GM23338 (cell line): ENCODE results near the gene STPG4. TPM values are rescaled to one million over a fixed set of nuclear protein-coding genes. Genes with fewer than 3 reads are reported as not detected.

ENCODE experiments used
- ATAC-seq: fragments of 200-7000 bp; cut with Tn5 transposase; 3 replicates; pipeline ENCODE4 v1.9.1; 2020
- DNase-seq: peaks from one replicate; pipeline ENCODE4 v3.0.0-alpha.2; 2015; ENCODE audit warnings: low spot score
- H2AFZ ChIP-seq: fragments of 200-600 bp; sonication (generic); 2 replicates; pipeline ENCODE4 v1.8.0; 2016; ENCODE audit warnings: antibody characterized with exemption, mild to moderate bottlenecking, moderate library complexity
- H3F3A ChIP-seq: fragments of 200-600 bp; sonication (generic); replicated peaks from 2 replicates; pipeline ENCODE4 v1.8.0; 2017; ENCODE audit warnings: antibody characterized with exemption, mixed run types, low read depth
- H3K27ac ChIP-seq: fragments of 200-600 bp; sonication (generic); 2 replicates; pipeline ENCODE4 v1.6.1; 2016; ENCODE audit warnings: low read depth
- H3K27me3 ChIP-seq: fragments of 200-600 bp; sonication (generic); 2 replicates; pipeline ENCODE4 v1.8.0; 2016; ENCODE audit warnings: mild to moderate bottlenecking, mixed run types, moderate library complexity; ENCODE audit not compliant: insufficient read depth
- H3K36me3 ChIP-seq: fragments of 200-600 bp; sonication (generic); 2 replicates; pipeline ENCODE4 v1.8.0; 2016; ENCODE audit warnings: mild to moderate bottlenecking; ENCODE audit not compliant: insufficient read depth
- H3K4me1 ChIP-seq: fragments of 200-600 bp; sonication (generic); 2 replicates; pipeline ENCODE4 v1.8.0; 2016; ENCODE audit warnings: mild to moderate bottlenecking, moderate library complexity; ENCODE audit not compliant: insufficient read depth
- H3K4me2 ChIP-seq: fragments of 200-600 bp; sonication (generic); 2 replicates; pipeline ENCODE4 v1.7.1; 2017; ENCODE audit warnings: mixed run types
- H3K4me3 ChIP-seq: fragments of 200-600 bp; sonication (generic); 2 replicates; pipeline ENCODE4 v1.6.1; 2016; ENCODE audit warnings: mixed run types
- H3K79me2 ChIP-seq: fragments of 200-600 bp; sonication (generic); replicated peaks from 2 replicates; pipeline ENCODE4 v1.8.0; 2017; ENCODE audit warnings: mild to moderate bottlenecking; ENCODE audit not compliant: insufficient read depth
- H3K9me2 ChIP-seq: fragments of 200-600 bp; sonication (generic); 2 replicates; pipeline ENCODE4 v1.8.0; 2017; ENCODE audit not compliant: insufficient read depth
- H4K20me1 ChIP-seq: fragments of 200-600 bp; sonication (generic); replicated peaks from 2 replicates; pipeline ENCODE4 v1.8.0; 2017; ENCODE audit warnings: mild to moderate bottlenecking; ENCODE audit not compliant: insufficient read depth
- H3K27ac Mint-ChIP-seq: 2 replicates; pipeline ENCODE4 v1.8.0; 2020; ENCODE audit warnings: inconsistent platforms, mild to moderate bottlenecking, moderate library complexity, mixed read lengths
- H3K27me3 Mint-ChIP-seq: 3 replicates; pipeline ENCODE4 v1.8.0; 2022; ENCODE audit warnings: low read depth, mild to moderate bottlenecking, moderate library complexity, mixed read lengths, inconsistent platforms; ENCODE audit not compliant: insufficient read depth, poor library complexity
- H3K36me3 Mint-ChIP-seq: 3 replicates; pipeline ENCODE4 v1.8.0; 2021; ENCODE audit warnings: low read depth, mild to moderate bottlenecking, inconsistent platforms, moderate library complexity, mixed read lengths
- H3K4me1 Mint-ChIP-seq: 3 replicates; pipeline ENCODE4 v1.8.0; 2020; ENCODE audit warnings: mild to moderate bottlenecking, inconsistent platforms, mixed read lengths
- H3K4me3 Mint-ChIP-seq: 3 replicates; pipeline ENCODE4 v1.8.0; 2021; ENCODE audit warnings: moderate library complexity, mild to moderate bottlenecking, inconsistent platforms, mixed read lengths
- H3K9me3 Mint-ChIP-seq: 3 replicates; pipeline ENCODE4 v1.8.0; 2020; ENCODE audit warnings: moderate library complexity, mild to moderate bottlenecking, inconsistent platforms, mixed read lengths
- CREB1 ChIP-seq: fragments of 250-450 bp; sonication (Bioruptor Pico); IDR thresholded peaks from 2 replicates; pipeline ENCODE4 v1.5.0; 2020; ENCODE audit warnings: low read depth, mild to moderate bottlenecking, moderate library complexity
- ETS1 ChIP-seq: IDR thresholded peaks from 2 replicates; pipeline ENCODE4 v1.6.1; 2016; ENCODE audit warnings: antibody characterized with exemption
- EZH2 ChIP-seq: fragments of 200-600 bp; sonication (generic); IDR thresholded peaks from one replicate; pipeline ENCODE4 v1.8.0; 2017; ENCODE audit warnings: antibody characterized with exemption, mild to moderate bottlenecking, low read depth; ENCODE audit not compliant: unreplicated experiment
- EZH2phosphoT487 ChIP-seq: fragments of 200-600 bp; sonication (generic); IDR thresholded peaks from one replicate; pipeline ENCODE4 v1.8.1; 2018; ENCODE audit warnings: antibody characterized with exemption; ENCODE audit not compliant: unreplicated experiment
- JUNB ChIP-seq: IDR thresholded peaks from one replicate; pipeline ENCODE4 v1.6.1; 2016; ENCODE audit warnings: antibody characterized with exemption; ENCODE audit not compliant: unreplicated experiment
- NANOG ChIP-seq: IDR thresholded peaks from 2 replicates; pipeline ENCODE4 v1.6.1; 2016; ENCODE audit warnings: antibody characterized with exemption, borderline replicate concordance
- POLR2AphosphoS5 ChIP-seq: IDR thresholded peaks from 2 replicates; pipeline ENCODE4 v1.6.1; 2016; ENCODE audit warnings: antibody characterized with exemption, low read depth
- REST ChIP-seq: IDR thresholded peaks from one replicate; pipeline ENCODE4 v1.6.1; 2018; ENCODE audit warnings: antibody characterized with exemption; ENCODE audit not compliant: unreplicated experiment
- STAT1 ChIP-seq: IDR thresholded peaks from one replicate; pipeline ENCODE4 v1.6.1; 2016; ENCODE audit warnings: antibody characterized with exemption; ENCODE audit not compliant: unreplicated experiment
- ZNF114 ChIP-seq: fragments of 250-450 bp; sonication (Bioruptor Pico); IDR thresholded peaks from 2 replicates; pipeline ENCODE4 v1.5.0; 2020; ENCODE audit warnings: mild to moderate bottlenecking, moderate library complexity
- ZNF331 ChIP-seq: fragments of 250-450 bp; sonication (Bioruptor Pico); IDR thresholded peaks from 2 replicates; pipeline ENCODE4 v1.5.0; 2020; ENCODE audit warnings: low read depth, mild to moderate bottlenecking, moderate library complexity
- polyA plus RNA-seq: library from polyadenylated mRNA; unstranded; fragments of >200 nt; fragmentation: Nextera tagmentation; extraction: Ambion mirVana; gene quantifications from 2 replicates; pipeline ENCODE4 v1.2.1, GENCODE V29; 2016
- total RNA-seq: library from RNA; depleted of rRNA; stranded (reverse); fragments of >200 nt; shearing (Covaris generic); gene quantifications from 2 replicates; pipeline ENCODE4 v1.2.3, GENCODE V29; 2014
- TF ChIP-seq, protein P1 (sequence below): fragments of 250-450 bp; sonication (Bioruptor Pico); IDR thresholded peaks from 2 replicates; pipeline ENCODE4 v1.5.0; 2020; ENCODE audit warnings: mild to moderate bottlenecking, moderate library complexity
- TF ChIP-seq, protein P2 (sequence below), 2 experiments: fragments of 200-600 bp in 1 of 2; sonication (generic) in 1 of 2; conservative IDR thresholded peaks; 2 replicates each; pipeline versions ENCODE4 v1.5.1 to v1.6.1; 2016 to 2017; ENCODE audit warnings: antibody characterized with exemption in 2 of 2, low read depth in 2 of 2, mild to moderate bottlenecking in 2 of 2, moderate library complexity in 1 of 2

The STPG4 gene
- total and polyA plus RNA-seq, 2 experiments from 2014 or later, result 0.28 TPM; not detected in 1

- Mint-ChIP-seq H3K27me3 (peaks cover 3% of the 10 kb centered on the region), H3K4me1 (peaks cover 22% of the 10 kb centered on the region; the same call in 2 of the 3 replicates), H3K36me3 (no peaks in the 10 kb centered on the region), H3K4me3 (no peak overlapping the region), H3K9me3 (no peaks in the 10 kb centered on the region), H3K27ac (no peak overlapping the region)
- DNase-seq, result no peak
- Histone ChIP-seq H3K27ac (no peak overlapping the region), H4K20me1 (no peaks in the 10 kb centered on the region), H3K79me2 (no peaks in the 10 kb centered on the region), H3K4me2 (no peak overlapping the region), H3K36me3 (no peaks in the 10 kb centered on the region), H3K9me2 (0 out of 2 replicates have a peak, but pooled peaks cover 3% of the 10 kb centered on the region), H3K4me3 (no peak overlapping the region), H3K27me3 (no peaks in the 10 kb centered on the region), H3F3A (no peaks in the 10 kb centered on the region), H2AFZ (no peak overlapping the region; the same call in 1 of the 2 replicates), H3K4me1 (no peaks in the 10 kb centered on the region)
- ATAC-seq, result no peak
- TF ChIP-seq EZH2phosphoT487, result no peak
- no peak for TF ChIP-seq REST
- TF ChIP-seq EZH2, result no peak
- TF ChIP-seq ZNF114 (CRISPR knock-in tag), result no peak
- no peak for TF ChIP-seq JUNB
- TF ChIP-seq CREB1 (CRISPR knock-in tag), result no peak
- no peak for TF ChIP-seq NANOG
- no peak for TF ChIP-seq ZNF331 (CRISPR knock-in tag)
- TF ChIP-seq, protein P1, sequence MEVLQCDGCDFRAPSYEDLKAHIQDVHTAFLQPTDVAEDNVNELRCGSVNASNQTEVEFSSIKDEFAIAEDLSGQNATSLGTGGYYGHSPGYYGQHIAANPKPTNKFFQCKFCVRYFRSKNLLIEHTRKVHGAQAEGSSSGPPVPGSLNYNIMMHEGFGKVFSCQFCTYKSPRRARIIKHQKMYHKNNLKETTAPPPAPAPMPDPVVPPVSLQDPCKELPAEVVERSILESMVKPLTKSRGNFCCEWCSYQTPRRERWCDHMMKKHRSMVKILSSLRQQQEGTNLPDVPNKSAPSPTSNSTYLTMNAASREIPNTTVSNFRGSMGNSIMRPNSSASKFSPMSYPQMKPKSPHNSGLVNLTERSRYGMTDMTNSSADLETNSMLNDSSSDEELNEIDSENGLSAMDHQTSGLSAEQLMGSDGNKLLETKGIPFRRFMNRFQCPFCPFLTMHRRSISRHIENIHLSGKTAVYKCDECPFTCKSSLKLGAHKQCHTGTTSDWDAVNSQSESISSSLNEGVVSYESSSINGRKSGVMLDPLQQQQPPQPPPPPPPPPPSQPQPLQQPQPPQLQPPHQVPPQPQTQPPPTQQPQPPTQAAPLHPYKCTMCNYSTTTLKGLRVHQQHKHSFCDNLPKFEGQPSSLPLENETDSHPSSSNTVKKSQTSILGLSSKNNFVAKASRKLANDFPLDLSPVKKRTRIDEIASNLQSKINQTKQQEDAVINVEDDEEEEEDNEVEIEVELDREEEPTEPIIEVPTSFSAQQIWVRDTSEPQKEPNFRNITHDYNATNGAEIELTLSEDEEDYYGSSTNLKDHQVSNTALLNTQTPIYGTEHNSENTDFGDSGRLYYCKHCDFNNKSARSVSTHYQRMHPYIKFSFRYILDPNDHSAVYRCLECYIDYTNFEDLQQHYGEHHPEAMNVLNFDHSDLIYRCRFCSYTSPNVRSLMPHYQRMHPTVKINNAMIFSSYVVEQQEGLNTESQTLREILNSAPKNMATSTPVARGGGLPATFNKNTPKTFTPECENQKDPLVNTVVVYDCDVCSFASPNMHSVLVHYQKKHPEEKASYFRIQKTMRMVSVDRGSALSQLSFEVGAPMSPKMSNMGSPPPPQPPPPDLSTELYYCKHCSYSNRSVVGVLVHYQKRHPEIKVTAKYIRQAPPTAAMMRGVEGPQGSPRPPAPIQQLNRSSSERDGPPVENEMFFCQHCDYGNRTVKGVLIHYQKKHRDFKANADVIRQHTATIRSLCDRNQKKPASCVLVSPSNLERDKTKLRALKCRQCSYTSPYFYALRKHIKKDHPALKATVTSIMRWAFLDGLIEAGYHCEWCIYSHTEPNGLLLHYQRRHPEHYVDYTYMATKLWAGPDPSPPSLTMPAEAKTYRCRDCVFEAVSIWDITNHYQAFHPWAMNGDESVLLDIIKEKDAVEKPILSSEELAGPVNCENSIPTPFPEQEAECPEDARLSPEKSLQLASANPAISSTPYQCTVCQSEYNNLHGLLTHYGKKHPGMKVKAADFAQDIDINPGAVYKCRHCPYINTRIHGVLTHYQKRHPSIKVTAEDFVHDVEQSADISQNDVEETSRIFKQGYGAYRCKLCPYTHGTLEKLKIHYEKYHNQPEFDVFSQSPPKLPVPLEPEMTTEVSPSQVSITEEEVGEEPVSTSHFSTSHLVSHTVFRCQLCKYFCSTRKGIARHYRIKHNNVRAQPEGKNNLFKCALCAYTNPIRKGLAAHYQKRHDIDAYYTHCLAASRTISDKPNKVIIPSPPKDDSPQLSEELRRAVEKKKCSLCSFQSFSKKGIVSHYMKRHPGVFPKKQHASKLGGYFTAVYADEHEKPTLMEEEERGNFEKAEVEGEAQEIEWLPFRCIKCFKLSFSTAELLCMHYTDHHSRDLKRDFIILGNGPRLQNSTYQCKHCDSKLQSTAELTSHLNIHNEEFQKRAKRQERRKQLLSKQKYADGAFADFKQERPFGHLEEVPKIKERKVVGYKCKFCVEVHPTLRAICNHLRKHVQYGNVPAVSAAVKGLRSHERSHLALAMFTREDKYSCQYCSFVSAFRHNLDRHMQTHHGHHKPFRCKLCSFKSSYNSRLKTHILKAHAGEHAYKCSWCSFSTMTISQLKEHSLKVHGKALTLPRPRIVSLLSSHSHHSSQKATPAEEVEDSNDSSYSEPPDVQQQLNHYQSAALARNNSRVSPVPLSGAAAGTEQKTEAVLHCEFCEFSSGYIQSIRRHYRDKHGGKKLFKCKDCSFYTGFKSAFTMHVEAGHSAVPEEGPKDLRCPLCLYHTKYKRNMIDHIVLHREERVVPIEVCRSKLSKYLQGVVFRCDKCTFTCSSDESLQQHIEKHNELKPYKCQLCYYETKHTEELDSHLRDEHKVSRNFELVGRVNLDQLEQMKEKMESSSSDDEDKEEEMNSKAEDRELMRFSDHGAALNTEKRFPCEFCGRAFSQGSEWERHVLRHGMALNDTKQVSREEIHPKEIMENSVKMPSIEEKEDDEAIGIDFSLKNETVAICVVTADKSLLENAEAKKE, result no peak
- TF ChIP-seq, protein P2, sequence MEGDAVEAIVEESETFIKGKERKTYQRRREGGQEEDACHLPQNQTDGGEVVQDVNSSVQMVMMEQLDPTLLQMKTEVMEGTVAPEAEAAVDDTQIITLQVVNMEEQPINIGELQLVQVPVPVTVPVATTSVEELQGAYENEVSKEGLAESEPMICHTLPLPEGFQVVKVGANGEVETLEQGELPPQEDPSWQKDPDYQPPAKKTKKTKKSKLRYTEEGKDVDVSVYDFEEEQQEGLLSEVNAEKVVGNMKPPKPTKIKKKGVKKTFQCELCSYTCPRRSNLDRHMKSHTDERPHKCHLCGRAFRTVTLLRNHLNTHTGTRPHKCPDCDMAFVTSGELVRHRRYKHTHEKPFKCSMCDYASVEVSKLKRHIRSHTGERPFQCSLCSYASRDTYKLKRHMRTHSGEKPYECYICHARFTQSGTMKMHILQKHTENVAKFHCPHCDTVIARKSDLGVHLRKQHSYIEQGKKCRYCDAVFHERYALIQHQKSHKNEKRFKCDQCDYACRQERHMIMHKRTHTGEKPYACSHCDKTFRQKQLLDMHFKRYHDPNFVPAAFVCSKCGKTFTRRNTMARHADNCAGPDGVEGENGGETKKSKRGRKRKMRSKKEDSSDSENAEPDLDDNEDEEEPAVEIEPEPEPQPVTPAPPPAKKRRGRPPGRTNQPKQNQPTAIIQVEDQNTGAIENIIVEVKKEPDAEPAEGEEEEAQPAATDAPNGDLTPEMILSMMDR (conservative IDR thresholded peaks at IDR 0.05; ENCODE audit: low read depth in 2 of 2), result no peak
- no peak for TF ChIP-seq POLR2AphosphoS5
- TF ChIP-seq ETS1, result no peak
- TF ChIP-seq STAT1, result no peak
These were observed 49.6 kb upstream of the STPG4 start for GRCh38 chr2:47204691-47205090.
